Spleen (tissue), 7 donors: Measurements from ENCODE around the gene DNAJC16.

Experiments
- POLR2A ChIP-seq, 3 donors: fragments of 450-650 bp; IDR thresholded peaks; one replicate each; pipeline ENCODE4 v1.5.1; 2017; ENCODE audit warnings: antibody characterized with exemption in 3 of 3, mild to moderate bottlenecking in 1 of 3
- POLR2AphosphoS5 ChIP-seq, 3 donors: sonication (generic); formaldehyde crosslinking; IDR thresholded peaks; one replicate each; pipeline ENCODE4 v1.5.1; 2017; ENCODE audit warnings: antibody characterized with exemption in 3 of 3
- TF ChIP-seq, protein P1 (sequence below), 11 experiments: fragments of 200-600 bp in 7 of 11; fragments of 450-650 bp in 4 of 11; sonication (generic) in 4 of 11; IDR thresholded peaks in 8 of 11; conservative IDR thresholded peaks in 3 of 11; 1 replicate in 7 of 11; 2 replicates in 4 of 11; pipeline versions ENCODE4 v1.4.0 to v1.8.0; 2016 to 2021; ENCODE audit warnings: antibody characterized with exemption in 11 of 11, inconsistent platforms in 4 of 11, mild to moderate bottlenecking in 1 of 11
- donor health status: DM: no; HTN: no; CAD: no; lungs with moderate emphysema.
- donor health status: DM: no; HTN: no; CAD: no.
- donor health status: DM: no; HTN: no; CAD: no.

DNA sequence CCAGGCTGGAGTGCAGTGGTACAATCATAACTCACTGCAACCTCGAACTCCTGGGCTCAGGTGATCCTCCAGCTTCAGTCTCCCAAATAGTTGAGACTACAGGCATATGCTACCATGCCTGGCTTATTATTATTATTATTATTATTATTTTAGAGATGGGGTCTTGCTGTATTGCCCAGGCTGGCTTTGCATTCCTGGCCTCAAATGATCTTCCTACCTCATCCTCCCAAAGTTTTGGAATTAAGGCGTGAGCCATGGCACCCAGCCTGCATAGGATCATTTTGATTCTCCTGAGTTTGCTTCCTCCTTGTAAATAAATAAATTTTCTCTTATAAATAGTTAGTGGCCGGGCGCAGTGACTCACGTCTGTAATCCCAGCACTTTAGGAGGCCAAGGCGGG, 96.8 kb downstream of the DNAJC16 start:
- TF ChIP-seq, protein P1, sequence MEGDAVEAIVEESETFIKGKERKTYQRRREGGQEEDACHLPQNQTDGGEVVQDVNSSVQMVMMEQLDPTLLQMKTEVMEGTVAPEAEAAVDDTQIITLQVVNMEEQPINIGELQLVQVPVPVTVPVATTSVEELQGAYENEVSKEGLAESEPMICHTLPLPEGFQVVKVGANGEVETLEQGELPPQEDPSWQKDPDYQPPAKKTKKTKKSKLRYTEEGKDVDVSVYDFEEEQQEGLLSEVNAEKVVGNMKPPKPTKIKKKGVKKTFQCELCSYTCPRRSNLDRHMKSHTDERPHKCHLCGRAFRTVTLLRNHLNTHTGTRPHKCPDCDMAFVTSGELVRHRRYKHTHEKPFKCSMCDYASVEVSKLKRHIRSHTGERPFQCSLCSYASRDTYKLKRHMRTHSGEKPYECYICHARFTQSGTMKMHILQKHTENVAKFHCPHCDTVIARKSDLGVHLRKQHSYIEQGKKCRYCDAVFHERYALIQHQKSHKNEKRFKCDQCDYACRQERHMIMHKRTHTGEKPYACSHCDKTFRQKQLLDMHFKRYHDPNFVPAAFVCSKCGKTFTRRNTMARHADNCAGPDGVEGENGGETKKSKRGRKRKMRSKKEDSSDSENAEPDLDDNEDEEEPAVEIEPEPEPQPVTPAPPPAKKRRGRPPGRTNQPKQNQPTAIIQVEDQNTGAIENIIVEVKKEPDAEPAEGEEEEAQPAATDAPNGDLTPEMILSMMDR (IDR thresholded peaks at IDR 0.05 in 8 of 11, conservative IDR thresholded peaks at IDR 0.05 in 3 of 11): no peak
- no peak for TF ChIP-seq POLR2A (IDR thresholded peaks at IDR 0.05)
- no peak for TF ChIP-seq POLR2AphosphoS5 (IDR thresholded peaks at IDR 0.05)
